Right hindlimb (tissue), 1 donor: Measurements from ENCODE around the gene SSTR1.

Experiments
- DNase-seq: peaks from one replicate; pipeline ENCODE4 v3.0.0-alpha.2; 2018

SSTR1 gene

GRCh38 chr14:38243696-38244240 lies 36.1 kb downstream of the SSTR1 start:
- no peak for DNase-seq

DNA sequence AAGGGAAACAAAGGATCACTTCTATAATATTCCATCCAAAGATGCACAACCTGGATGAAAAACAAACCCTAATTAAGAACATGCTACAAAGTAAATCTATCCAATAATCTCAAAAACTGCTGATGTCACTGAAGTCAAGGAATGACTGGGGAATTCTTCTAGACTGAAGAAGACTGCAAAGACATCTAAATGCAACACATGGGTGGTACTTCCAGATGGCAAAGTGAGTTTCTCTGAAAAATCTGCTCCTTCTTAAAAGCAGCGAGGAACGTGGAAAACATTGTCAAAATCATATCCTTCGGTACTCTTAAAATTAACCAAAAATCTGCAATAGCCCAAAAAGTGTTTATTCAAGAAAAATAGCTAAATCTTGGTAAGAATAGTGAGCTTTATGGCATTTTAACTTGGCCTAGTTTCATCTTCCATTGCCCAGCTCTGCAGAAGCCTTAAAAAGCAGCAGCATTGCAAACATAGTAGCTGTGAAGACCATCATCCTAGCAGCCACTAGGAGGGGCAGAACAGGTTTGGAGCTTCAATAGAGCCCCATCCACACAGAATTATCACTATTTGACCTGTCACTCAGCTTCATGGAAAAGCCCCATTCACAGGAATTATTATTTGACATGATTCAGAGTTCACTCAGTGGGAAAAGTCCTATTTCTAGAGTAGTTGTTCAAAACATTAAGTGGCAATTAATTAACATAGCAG lies 40.8 kb downstream of the SSTR1 start:
- no peak for DNase-seq

DNA sequence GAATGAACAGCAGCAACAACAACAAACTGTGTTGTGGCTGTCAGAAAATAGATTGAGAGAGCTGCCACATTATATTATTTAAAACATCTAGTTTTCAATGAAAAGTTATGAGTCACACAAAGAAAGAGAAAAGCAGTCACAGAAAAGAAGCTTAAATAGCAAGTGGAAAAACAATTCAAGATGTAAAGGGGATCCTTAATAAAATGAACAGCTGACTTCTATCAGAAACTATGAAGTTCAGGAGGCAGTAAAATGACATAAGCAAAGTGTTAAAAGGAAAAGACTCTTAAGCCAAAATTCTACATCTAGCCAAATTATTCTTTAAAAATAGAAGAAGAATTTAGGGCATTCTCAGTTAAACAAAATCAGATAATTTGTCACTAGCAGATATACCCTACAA lies 42.6 kb downstream of the SSTR1 start:
- no peak for DNase-seq

- no peak for DNase-seq
These were observed 44.5 kb downstream of the SSTR1 start for GRCh38 chr14:38252066-38252710.

DNA sequence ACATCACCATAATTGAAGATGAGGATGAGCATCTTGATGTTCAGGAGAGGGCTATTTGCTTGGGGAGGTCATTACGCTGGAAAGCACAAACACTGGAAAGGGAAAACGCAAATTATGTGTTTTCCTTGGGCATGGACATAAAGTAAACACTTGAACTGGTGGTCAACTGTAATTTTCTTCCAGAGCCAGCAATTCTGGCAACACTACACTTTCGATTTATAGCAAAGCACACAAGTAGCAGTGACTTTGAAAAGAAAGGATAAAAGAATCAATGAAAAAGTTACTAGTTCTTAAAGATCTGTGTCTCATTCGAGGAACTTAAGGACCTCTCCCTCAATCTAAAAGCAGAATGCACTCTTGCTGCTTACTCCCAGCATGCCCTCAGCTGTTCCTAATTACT lies 46.0 kb downstream of the SSTR1 start:
- DNase-seq, result no peak

DNA sequence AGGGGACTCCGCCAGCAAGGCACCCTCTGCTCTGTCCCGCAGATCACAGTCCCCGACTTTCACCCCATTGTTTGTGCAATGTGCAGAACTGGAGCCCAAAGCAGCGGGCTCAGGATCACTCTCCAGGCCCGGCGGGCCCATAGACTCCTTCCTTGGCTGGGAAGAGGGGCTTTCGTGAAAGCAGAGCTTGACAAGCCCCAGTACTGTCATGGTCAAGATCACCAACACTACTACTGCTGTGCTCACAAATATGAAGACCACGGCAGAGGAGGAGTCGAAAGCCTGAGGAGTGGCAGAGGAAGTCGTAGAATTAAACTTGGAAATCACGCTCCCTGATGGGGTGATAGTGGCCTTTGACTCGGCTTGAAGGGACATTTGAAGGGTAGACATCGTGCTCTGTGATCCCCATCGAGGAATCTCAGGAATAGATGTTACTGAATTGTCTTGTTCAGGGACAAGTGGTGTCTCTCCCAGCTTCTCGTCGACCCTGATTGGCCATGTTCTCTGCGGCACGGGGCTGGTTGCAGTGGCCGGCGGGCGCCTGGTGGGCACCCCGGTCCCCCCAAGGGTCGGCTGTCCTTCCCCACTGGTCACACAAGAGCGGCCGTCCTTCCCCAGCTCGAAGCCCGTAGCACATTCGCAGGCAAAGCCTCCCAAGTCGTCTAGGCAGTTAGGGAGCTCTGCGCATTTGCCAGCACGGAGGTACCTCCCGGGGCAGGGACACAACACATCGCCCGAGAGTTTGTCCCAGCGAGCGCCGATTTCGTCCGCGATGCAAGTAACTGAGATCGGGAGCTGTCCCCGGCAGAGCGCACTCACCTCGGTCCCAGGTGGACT lies 47.1 kb downstream of the SSTR1 start:
- peak; percentile 48 for DNase-seq

- no peak for DNase-seq
These were observed 47.6 kb downstream of the SSTR1 start for GRCh38 chr14:38255408-38255672.

- DNase-seq, result peak; percentile 86
These were observed 48.2 kb downstream of the SSTR1 start, which contains the start of gene CLEC14A for GRCh38 chr14:38255673-38256532. CLEC14A (minus strand) TSS chr14:38256093; CDS start chr14:38256022, 71 bp downstream.

DNA sequence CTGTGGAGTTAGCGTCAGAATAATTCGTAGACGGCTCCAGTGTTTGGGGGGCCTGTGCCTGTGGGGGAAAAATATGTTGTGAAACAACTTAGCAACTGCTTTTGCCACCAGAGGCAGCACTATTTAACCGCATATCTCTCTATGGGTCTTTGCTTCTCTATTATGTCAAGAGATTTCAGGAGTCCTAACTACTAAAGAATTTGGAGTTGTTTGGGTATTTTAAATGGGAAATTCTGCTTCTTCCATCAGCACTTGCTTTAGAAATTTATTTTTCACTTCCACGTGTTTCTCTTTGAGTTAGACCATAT lies 48.8 kb downstream of the SSTR1 start:
- DNase-seq, result no peak

DNA sequence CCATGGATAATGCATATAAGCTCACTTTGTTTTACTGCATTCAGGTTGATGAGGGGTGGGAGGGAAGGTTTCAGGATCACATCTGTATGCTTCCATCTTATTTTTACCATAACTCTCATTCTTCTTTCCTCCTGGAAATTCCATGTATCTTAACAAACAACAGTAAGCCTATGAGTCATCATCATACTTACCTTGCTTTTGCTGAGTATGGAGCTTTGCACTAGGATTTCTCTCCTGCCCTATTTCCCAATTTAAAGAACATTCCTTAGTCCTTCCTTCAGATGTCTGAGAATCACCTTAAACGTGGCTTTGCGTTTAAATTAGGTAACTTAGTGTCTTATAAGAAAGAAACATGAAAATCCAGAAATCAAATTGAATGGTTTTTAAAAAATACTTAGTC lies 49.8 kb downstream of the SSTR1 start:
- DNase-seq, result no peak

DNA sequence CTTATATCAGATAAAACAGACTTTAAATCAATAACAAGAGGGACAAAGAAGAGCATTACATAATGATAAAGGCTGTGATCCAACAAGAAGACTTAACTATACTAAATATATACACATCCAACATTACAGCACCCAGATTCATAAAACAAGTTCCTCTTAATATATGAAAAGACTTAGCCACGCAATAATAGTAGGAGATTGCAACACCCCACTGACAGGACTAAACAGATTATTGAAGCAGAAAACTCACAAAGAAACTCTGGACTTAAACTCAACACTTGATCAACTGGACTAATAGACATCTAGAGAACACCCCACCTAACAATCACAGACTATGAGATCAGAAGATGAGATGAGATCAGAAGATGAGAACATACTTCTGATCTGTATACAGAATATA lies 53.9 kb downstream of the SSTR1 start:
- no peak for DNase-seq
